Endothelial cell of umbilical vein (primary cell): ENCODE data around the gene EML1. TPM values are rescaled to one million over a fixed set of nuclear protein-coding genes. Genes with fewer than 3 reads are reported as not detected.

Source experiments
- BruUV-seq: library from RNA; stranded (reverse); fragments of 400-500 nt; replicated peaks from 2 replicates; lab custom pipeline; 2021; lab: Mats Ljungman, UMichigan
- CTCF ChIA-PET: fragments of 300-600, 350-600 bp; sonication (Branson Sonifier 250); formaldehyde crosslinking; loops from one replicate; lab custom pipeline; 2021; ENCODE audit warnings: antibody characterized with exemption, inconsistent platforms; lab: Charles Lee
- POLR2A ChIA-PET: fragments of 300-600, 350-600 bp; sonication (Branson Sonifier 250); formaldehyde crosslinking; loops from one replicate; lab custom pipeline; 2021; ENCODE audit warnings: antibody characterized with exemption, inconsistent platforms; lab: Charles Lee
- DNase-seq: peaks from one replicate; pipeline ENCODE4 v3.0.0-alpha.2; 2011; ENCODE audit warnings: low read depth, low spot score
- FAIRE-seq: peaks from 2 replicates; lab custom pipeline; 2011; peaks lifted over from hg19 to GRCh38; lab: Jason Lieb, UNC
- H2AFZ ChIP-seq: 2 replicates; pipeline ENCODE4 v1.6.0; 2012; ENCODE audit warnings: low read depth, low read length, control low read depth, inconsistent platforms
- H3K27ac ChIP-seq: 2 replicates; pipeline ENCODE4 v1.5.1; 2011; ENCODE audit warnings: low read depth, mild to moderate bottlenecking, control low read depth, low read length, moderate library complexity; ENCODE audit not compliant: insufficient read depth
- H3K27me3 ChIP-seq, 2 experiments: 2 replicates each; pipeline versions ENCODE4 v1.6.0 to v1.6.1; 2011; ENCODE audit warnings: low read length in 2 of 2, mixed read lengths in 1 of 2; ENCODE audit not compliant: control insufficient read depth in 2 of 2, insufficient read depth in 2 of 2
- H3K36me3 ChIP-seq, 2 experiments: 2 replicates in 1 of 2; 3 replicates in 1 of 2; pipeline ENCODE4 v1.5.1; 2011; ENCODE audit warnings: low read length in 2 of 2, mild to moderate bottlenecking in 1 of 2, moderate library complexity in 1 of 2; ENCODE audit not compliant: control insufficient read depth in 2 of 2, insufficient read depth in 2 of 2; ENCODE audit errors: extremely low read depth in 1 of 2
- H3K4me1 ChIP-seq: 3 replicates; pipeline ENCODE4 v1.5.1; 2011; ENCODE audit warnings: mild to moderate bottlenecking, low read length; ENCODE audit not compliant: control insufficient read depth, insufficient read depth; ENCODE audit errors: extremely low read depth
- H3K4me2 ChIP-seq: 2 replicates; pipeline ENCODE4 v1.6.1; 2011; ENCODE audit warnings: low read length, control low read depth, mixed read lengths; ENCODE audit not compliant: insufficient read depth
- H3K4me3 ChIP-seq, 3 experiments: fragments of 200-600 bp in 1 of 3; sonication (generic), shearing (Covaris generic) in 1 of 3; replicated peaks in 1 of 3; 2 replicates each; pipeline ENCODE4 v1.5.1; 2011 to 2016; ENCODE audit warnings: control low read depth in 3 of 3, low read length in 3 of 3, mild to moderate bottlenecking in 2 of 3, inconsistent platforms in 1 of 3, low read depth in 1 of 3, moderate library complexity in 1 of 3; ENCODE audit not compliant: insufficient read depth in 1 of 3
- H3K79me2 ChIP-seq: 2 replicates; pipeline ENCODE4 v1.6.0; 2012; ENCODE audit warnings: low read length, inconsistent platforms; ENCODE audit not compliant: control insufficient read depth, insufficient read depth
- H3K9ac ChIP-seq: replicated peaks from 2 replicates; pipeline ENCODE3; 2011; ENCODE audit warnings: low read length, control low read depth; ENCODE audit not compliant: insufficient read depth; ENCODE audit errors: extremely low read depth
- H3K9me1 ChIP-seq: replicated peaks from 3 replicates; pipeline ENCODE4 v1.6.0; 2011; ENCODE audit warnings: mild to moderate bottlenecking, low read length; ENCODE audit not compliant: control insufficient read depth, insufficient read depth; ENCODE audit errors: extremely low read depth
- H3K9me3 ChIP-seq: replicated peaks from 2 replicates; pipeline ENCODE4 v1.5.1; 2012; ENCODE audit warnings: low read length, inconsistent platforms; ENCODE audit not compliant: control insufficient read depth, insufficient read depth
- H4K20me1 ChIP-seq: replicated peaks from 2 replicates; pipeline ENCODE3; 2011; ENCODE audit warnings: mild to moderate bottlenecking, low read length; ENCODE audit not compliant: control insufficient read depth, insufficient read depth; ENCODE audit errors: extremely low read depth
- EZH2 ChIP-seq: IDR thresholded peaks from 2 replicates; pipeline ENCODE4 v1.6.1; 2012; ENCODE audit warnings: borderline replicate concordance, low read depth, mild to moderate bottlenecking, moderate library complexity, low read length, inconsistent platforms; ENCODE audit not compliant: severe bottlenecking
- FOS ChIP-seq: IDR thresholded peaks from 2 replicates; pipeline ENCODE4 v1.6.1; 2011; ENCODE audit warnings: mild to moderate bottlenecking, low read length, moderate library complexity, borderline replicate concordance; ENCODE audit not compliant: insufficient read depth
- GATA2 ChIP-seq: IDR thresholded peaks from 2 replicates; pipeline ENCODE4 v1.7.0; 2011; ENCODE audit warnings: low read depth, mild to moderate bottlenecking, moderate library complexity, mixed read lengths, low read length; ENCODE audit not compliant: insufficient read length, insufficient read depth
- JUN ChIP-seq: IDR thresholded peaks from 2 replicates; pipeline ENCODE4 v1.6.1; 2011; ENCODE audit warnings: borderline replicate concordance, low read depth; ENCODE audit not compliant: insufficient read length, insufficient read depth
- MYC ChIP-seq: IDR thresholded peaks from one replicate; pipeline ENCODE4 v1.6.1; 2011; ENCODE audit warnings: mild to moderate bottlenecking, low read depth, low read length
- POLR2A ChIP-seq: IDR thresholded peaks from 2 replicates; pipeline ENCODE4 v1.6.1; 2012; ENCODE audit warnings: low read depth, mild to moderate bottlenecking, control low read depth, low read length
- POLR2AphosphoS5 ChIP-seq: IDR thresholded peaks from 2 replicates; pipeline ENCODE4 v1.6.1; 2012; ENCODE audit warnings: low read depth, mild to moderate bottlenecking, control low read depth, low read length, moderate library complexity; ENCODE audit not compliant: insufficient read depth
- dilution Hi-C: fragments of 300-500 bp; cut with MboI; formaldehyde crosslinking; loops from one replicate; pipeline ENCODE4 v1.15.0; 2019; ENCODE audit warnings: low sequenced_read_pairs; ENCODE audit not compliant: extremely low pct_ligation_motif_present
- intact Hi-C: fragments of 100-400 bp; cut with micrococcal nuclease; formaldehyde crosslinking; loops from one replicate; pipeline ENCODE4 v1.10.0; 2022
- polyA plus RNA-seq, 4 experiments: library from polyadenylated mRNA; depleted of rRNA in 3 of 4; stranded (reverse) in 3 of 4; unstranded in 1 of 4; fragments of >200 nt; gene quantifications; 2 replicates each; pipeline versions ENCODE4 v1.2.1 to v1.2.3, GENCODE V29; 2011 to 2012; ENCODE audit warnings: missing spikeins in 1 of 4
- total RNA-seq: library from RNA; stranded (reverse); gene quantifications from 2 replicates; pipeline ENCODE4 v1.2.3, GENCODE V29; 2021
- TF ChIP-seq, protein P1 (sequence below), 2 donors: IDR thresholded peaks; 1 replicate in 1 of 2; 2 replicates in 1 of 2; pipeline ENCODE4 v1.5.1; 2011; ENCODE audit warnings: low read length in 2 of 2, mild to moderate bottlenecking in 2 of 2, moderate library complexity in 2 of 2, control low read depth in 1 of 2, inconsistent platforms in 1 of 2, low read depth in 1 of 2; ENCODE audit not compliant: insufficient read depth in 1 of 2; ENCODE audit errors: extremely low read depth in 1 of 2
- TF ChIP-seq, protein P2 (sequence below): IDR thresholded peaks from 2 replicates; pipeline ENCODE4 v1.6.1; 2011; ENCODE audit not compliant: insufficient read depth, insufficient read length

The EML1 gene
- total and polyA plus RNA-seq, 2 donors (not counting 3 experiments of a cell fraction or from before 2014, with no cell fraction given), result 22.9 to 33.0 TPM

DNA sequence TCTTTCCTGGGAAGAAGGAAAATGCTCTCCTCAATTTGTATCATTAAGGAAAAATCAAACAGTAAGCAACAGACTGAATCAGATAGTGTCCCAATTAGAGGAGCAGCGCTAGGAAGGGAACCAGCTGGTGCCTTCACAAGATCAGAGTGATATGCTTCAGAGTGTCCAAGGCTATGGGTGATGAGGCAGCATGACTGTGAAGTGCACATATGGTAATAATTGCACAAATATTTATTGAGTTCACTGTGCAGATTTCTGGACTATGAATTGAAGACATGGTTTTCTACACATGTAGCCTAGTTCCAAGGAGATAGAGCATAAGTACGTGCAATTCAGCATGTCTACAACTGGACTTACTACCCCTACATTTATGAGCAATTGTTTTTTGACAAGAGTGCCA is 193.2 kb downstream of the EML1 start:
- DNase-seq, result no peak
- peaks cover 9% of the 10 kb centered on the region for H3K79me2 ChIP-seq
- no peaks in the 10 kb centered on the region for H3K36me3 ChIP-seq
- H3K9me3 ChIP-seq, result no peaks in the 10 kb centered on the region
- H3K9me1 ChIP-seq, result no peaks in the 10 kb centered on the region
- BruUV-seq, result no TSS peak
- ChIA-PET POLR2A (no interaction called here), CTCF (interaction anchor here (1.3 kb wide), 1 partner anchor 121 kb away, joined by 6 read pairs; no protein-coding TSS in a partner anchor)
- no peak overlapping the region for H3K4me2 ChIP-seq
- no peaks in the 10 kb centered on the region for H3K27me3 ChIP-seq
- no peak overlapping the region for H3K9ac ChIP-seq
- H3K4me1 ChIP-seq, result peaks cover 6% of the 10 kb centered on the region
- no peak for FAIRE-seq
- intact Hi-C loops (no loop called here), dilution Hi-C loops (no loop called here)
- no peak overlapping the region for H3K27ac ChIP-seq
- H2AFZ ChIP-seq, result no peak overlapping the region
- no peak overlapping the region for H3K4me3 ChIP-seq
- TF ChIP-seq, protein P1, sequence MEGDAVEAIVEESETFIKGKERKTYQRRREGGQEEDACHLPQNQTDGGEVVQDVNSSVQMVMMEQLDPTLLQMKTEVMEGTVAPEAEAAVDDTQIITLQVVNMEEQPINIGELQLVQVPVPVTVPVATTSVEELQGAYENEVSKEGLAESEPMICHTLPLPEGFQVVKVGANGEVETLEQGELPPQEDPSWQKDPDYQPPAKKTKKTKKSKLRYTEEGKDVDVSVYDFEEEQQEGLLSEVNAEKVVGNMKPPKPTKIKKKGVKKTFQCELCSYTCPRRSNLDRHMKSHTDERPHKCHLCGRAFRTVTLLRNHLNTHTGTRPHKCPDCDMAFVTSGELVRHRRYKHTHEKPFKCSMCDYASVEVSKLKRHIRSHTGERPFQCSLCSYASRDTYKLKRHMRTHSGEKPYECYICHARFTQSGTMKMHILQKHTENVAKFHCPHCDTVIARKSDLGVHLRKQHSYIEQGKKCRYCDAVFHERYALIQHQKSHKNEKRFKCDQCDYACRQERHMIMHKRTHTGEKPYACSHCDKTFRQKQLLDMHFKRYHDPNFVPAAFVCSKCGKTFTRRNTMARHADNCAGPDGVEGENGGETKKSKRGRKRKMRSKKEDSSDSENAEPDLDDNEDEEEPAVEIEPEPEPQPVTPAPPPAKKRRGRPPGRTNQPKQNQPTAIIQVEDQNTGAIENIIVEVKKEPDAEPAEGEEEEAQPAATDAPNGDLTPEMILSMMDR (IDR thresholded peaks at IDR 0.05; ENCODE audit: extremely low read depth in 1 of 2, insufficient read depth in 1 of 2, low read depth in 1 of 2, low read length in 2 of 2), result no peak
- TF ChIP-seq POLR2AphosphoS5, result no peak
- no peak for TF ChIP-seq FOS
- TF ChIP-seq, protein P2, sequence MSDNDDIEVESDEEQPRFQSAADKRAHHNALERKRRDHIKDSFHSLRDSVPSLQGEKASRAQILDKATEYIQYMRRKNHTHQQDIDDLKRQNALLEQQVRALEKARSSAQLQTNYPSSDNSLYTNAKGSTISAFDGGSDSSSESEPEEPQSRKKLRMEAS, result no peak
- TF ChIP-seq GATA2, result no peak
- no peak for TF ChIP-seq POLR2A
- TF ChIP-seq JUN, result no peak
- TF ChIP-seq MYC, result no peak
- no peak for TF ChIP-seq EZH2
- no peaks in the 10 kb centered on the region for H4K20me1 ChIP-seq
